ENCODE measurements around the gene FBXO27.

The FBXO27 gene

GRCh38 chr19:38979812-38980211 is 52.5 kb downstream of the FBXO27 start:
- TF ChIP-seq RAD21 (IDR thresholded peaks at IDR 0.05; ENCODE audit: low read depth) (no peak), TAF1 (IDR thresholded peaks at IDR 0.05; ENCODE audit: low read depth) (no peak), MAX (IDR thresholded peaks at IDR 0.05) (no peak), EGR1 (IDR thresholded peaks at IDR 0.05) (no peak), CEBPB (IDR thresholded peaks at IDR 0.05) (no peak), FOXM1 (IDR thresholded peaks at IDR 0.05; ENCODE audit: borderline replicate concordance, low read depth) (no peak), USF1 (IDR thresholded peaks at IDR 0.05) (no peak), TEAD4 (IDR thresholded peaks at IDR 0.05) (no peak), REST (IDR thresholded peaks at IDR 0.05; ENCODE audit: low read depth) (no peak), ZBTB7A (IDR thresholded peaks at IDR 0.05; ENCODE audit: low read depth) (no peak), NFIC (IDR thresholded peaks at IDR 0.05) (no peak), YY1 (IDR thresholded peaks at IDR 0.05; ENCODE audit: low read depth) (no peak), EP300 (IDR thresholded peaks at IDR 0.05; ENCODE audit: borderline replicate concordance) (no peak), CREB1 (IDR thresholded peaks at IDR 0.05; ENCODE audit: low read depth) (no peak)

- no peak for TF ChIP-seq NFIC (IDR thresholded peaks at IDR 0.05)
- TF ChIP-seq ZBTB7A (IDR thresholded peaks at IDR 0.05; ENCODE audit: low read depth) = no peak
- no peak for TF ChIP-seq REST (IDR thresholded peaks at IDR 0.05; ENCODE audit: low read depth)
- no peak for TF ChIP-seq EP300 (IDR thresholded peaks at IDR 0.05; ENCODE audit: borderline replicate concordance)
- TF ChIP-seq YY1 (IDR thresholded peaks at IDR 0.05; ENCODE audit: low read depth) = no peak
- TF ChIP-seq USF1 (IDR thresholded peaks at IDR 0.05) = no peak
- no peak for TF ChIP-seq CREB1 (IDR thresholded peaks at IDR 0.05; ENCODE audit: low read depth)
- TF ChIP-seq RAD21 (IDR thresholded peaks at IDR 0.05; ENCODE audit: low read depth) = no peak
- TF ChIP-seq FOXM1 (IDR thresholded peaks at IDR 0.05; ENCODE audit: borderline replicate concordance, low read depth) = no peak
- TF ChIP-seq EGR1 (IDR thresholded peaks at IDR 0.05) = no peak
- TF ChIP-seq CEBPB (IDR thresholded peaks at IDR 0.05) = no peak
- TF ChIP-seq TEAD4 (IDR thresholded peaks at IDR 0.05) = no peak
Observed at GRCh38 chr19:38978326-38978689, 54.0 kb downstream of the FBXO27 start.

- no peak for TF ChIP-seq TCF12 (IDR thresholded peaks at IDR 0.05; ENCODE audit: low read depth)
Observed at GRCh38 chr19:38977445-38978325, 54.7 kb downstream of the FBXO27 start.

GRCh38 chr19:38975861-38976271 is 56.5 kb downstream of the FBXO27 start:
- TF ChIP-seq NFIC (IDR thresholded peaks at IDR 0.05) = no peak
- peak; percentile 7; the same call in 1 of the 2 replicates for TF ChIP-seq ZBTB7A (IDR thresholded peaks at IDR 0.05; ENCODE audit: low read depth)

GRCh38 chr19:38975214-38975860 is 57.0 kb downstream of the FBXO27 start, which contains the start of gene FBXO17:
Gene FBXO17 (minus strand): TSS chr19:38975742. CDS start chr19:38950319, 25,423 bp downstream.
- TF ChIP-seq TEAD4 (IDR thresholded peaks at IDR 0.05) (no peak), EGR1 (IDR thresholded peaks at IDR 0.05) (peak; percentile 68), USF1 (IDR thresholded peaks at IDR 0.05) (peak; percentile 61; the same call in 1 of the 2 replicates), MAX (IDR thresholded peaks at IDR 0.05) (peak; percentile 96), ZBTB7A (IDR thresholded peaks at IDR 0.05; ENCODE audit: low read depth) (peak; percentile 81)

All from Ishikawa (cell line).